AG08396 (cell line): ENCODE measurements around the gene PDK1.
"Not testable (repeated sequence)": the region's sequence is repeated elsewhere in the genome, so short reads cannot be mapped to it uniquely, and the experiment has no call there.

Source experiments
- DNase-seq: peaks from one replicate; pipeline ENCODE4 v3.0.0; 2012; ENCODE audit warnings: low spot score, mixed read lengths

PDK1 gene

GRCh38 chr2:172552547-172553291 is 3.2 kb upstream of the PDK1 start:
- peak; percentile 65 for DNase-seq

GRCh38 chr2:172554352-172555271 is 1.3 kb upstream of the PDK1 start:
- DNase-seq, result no peak

- no peak for DNase-seq
Measured at GRCh38 chr2:172555272-172555521, 693 bp upstream of the PDK1 start.

- DNase-seq, result peak; percentile 60
Measured at GRCh38 chr2:172556284-172557033, 569 bp downstream of the PDK1 start.

GRCh38 chr2:172558372-172558771 is 2.5 kb downstream of the PDK1 start:
- no peak for DNase-seq

GRCh38 chr2:172560721-172561120 is 4.8 kb downstream of the PDK1 start:
- no peak for DNase-seq

GRCh38 chr2:172561270-172561669 is 5.4 kb downstream of the PDK1 start:
- no peak for DNase-seq

- no peak for DNase-seq
Measured at GRCh38 chr2:172562298-172562697, 6.4 kb downstream of the PDK1 start.

GRCh38 chr2:172564376-172564775 is 8.5 kb downstream of the PDK1 start:
- DNase-seq, result no peak

- DNase-seq, result no peak
Measured at GRCh38 chr2:172571245-172571644, 15.4 kb downstream of the PDK1 start.

- DNase-seq, result no peak
Measured at GRCh38 chr2:172572981-172573380, 17.1 kb downstream of the PDK1 start.

GRCh38 chr2:172574965-172575364 is 19.1 kb downstream of the PDK1 start:
- DNase-seq, result no peak

- no peak for DNase-seq
Measured at GRCh38 chr2:172578054-172578453, 22.2 kb downstream of the PDK1 start.

GRCh38 chr2:172578860-172579512 is 23.1 kb downstream of the PDK1 start:
- no peak for DNase-seq

GRCh38 chr2:172580544-172580943 is 24.7 kb downstream of the PDK1 start:
- DNase-seq, result no peak

- DNase-seq, result no peak
Measured at GRCh38 chr2:172582656-172583055, 26.8 kb downstream of the PDK1 start.

GRCh38 chr2:172586245-172586891 is 30.5 kb downstream of the PDK1 start:
- no peak for DNase-seq

GRCh38 chr2:172587231-172587630 is 31.3 kb downstream of the PDK1 start:
- DNase-seq, result not testable (repeated sequence)

GRCh38 chr2:172588931-172589330 is 33.0 kb downstream of the PDK1 start:
- no peak for DNase-seq

- DNase-seq, result not testable (repeated sequence)
Measured at GRCh38 chr2:172591386-172591785, 35.5 kb downstream of the PDK1 start.

GRCh38 chr2:172592190-172592589 is 36.3 kb downstream of the PDK1 start:
- not testable (repeated sequence) for DNase-seq

- no peak for DNase-seq
Measured at GRCh38 chr2:172596776-172597175, 40.9 kb downstream of the PDK1 start.
